ENCODE measurements around the gene SNAP25. TPM values are rescaled to one million over a fixed set of nuclear protein-coding genes. Genes with fewer than 3 reads are reported as not detected.

Gene SNAP25
- total and polyA plus RNA-seq, 10 of the 15 experiments (the other 5 are each of a cell fraction or from before 2014, with no cell fraction given) = not detected

DNA sequence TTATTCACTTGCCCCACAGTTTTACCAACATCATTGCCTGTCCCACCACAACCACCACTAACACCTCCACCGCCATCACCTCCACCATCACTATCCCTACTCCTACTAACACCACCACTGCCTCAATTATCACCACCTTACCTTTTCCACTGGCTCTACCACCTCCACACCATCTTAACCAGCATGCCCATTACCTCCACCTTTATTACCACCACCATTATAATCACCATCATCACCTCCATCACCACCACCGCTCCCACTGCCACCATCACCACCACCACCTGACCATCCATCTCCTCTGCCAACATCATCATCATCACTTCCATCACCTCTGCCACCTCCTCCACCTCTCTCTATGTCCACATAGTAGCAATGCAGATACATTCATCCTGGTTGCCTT lies 90.0 kb downstream of the SNAP25 start:
- in situ Hi-C loops (cut with MboI) = no loop called here
- POLR2A ChIA-PET = no interaction called here
- Histone ChIP-seq H3K79me2 (ENCODE audit: control insufficient read depth, insufficient read depth, low read length) (no peaks in the 10 kb centered on the region), H3K9me3 (replicated peaks; ENCODE audit: control insufficient read depth, insufficient read depth, low read length) (no peaks in the 10 kb centered on the region), H3K36me3 (ENCODE audit: control insufficient read depth in 2 of 2, insufficient read depth in 2 of 2, low read length in 1 of 2) (no peaks in the 10 kb centered on the region), H3K9ac (ENCODE audit: control insufficient read depth, insufficient read depth, low read length) (no peak overlapping the region), H3K4me1 (ENCODE audit: control insufficient read depth, insufficient read depth, low read length) (no peaks in the 10 kb centered on the region), H2AFZ (ENCODE audit: control insufficient read depth, low read depth, low read length) (no peak overlapping the region), H4K20me1 (ENCODE audit: control insufficient read depth, insufficient read depth) (no peaks in the 10 kb centered on the region), H3K4me2 (ENCODE audit: control insufficient read depth, insufficient read depth) (no peak overlapping the region), H3K27me3 (replicated peaks in 1 of 2; ENCODE audit: control insufficient read depth in 2 of 2, insufficient read depth in 2 of 2, low read length in 1 of 2) (peaks cover 0 to 3% of the 10 kb centered on the region in 2 experiments; a peak in 2 of 4 replicates), H3K4me3 (no peak overlapping the region), H3K27ac (ENCODE audit: control insufficient read depth, insufficient read depth) (no peak overlapping the region)
- no TSS peak for BruUV-seq (replicated peaks)
- DNase-seq (ENCODE audit: low read depth, low spot score) (no peak), ATAC-seq (no peak), FAIRE-seq (no peak)
- intact Hi-C loops (cut with micrococcal nuclease; ENCODE audit: unreplicated experiment) = no loop called here
- CTCF ChIA-PET = no interaction called here
- RAD21 ChIA-PET (ENCODE audit: unreplicated experiment) = no interaction called here
- 6% methylated on average over 2 of the region's 2 CpGs for WGBS (ENCODE audit: insufficient coverage, insufficient replicate concordance, low lambda C conversion rate, missing lambda C conversion rate)
- TF ChIP-seq, protein P1, sequence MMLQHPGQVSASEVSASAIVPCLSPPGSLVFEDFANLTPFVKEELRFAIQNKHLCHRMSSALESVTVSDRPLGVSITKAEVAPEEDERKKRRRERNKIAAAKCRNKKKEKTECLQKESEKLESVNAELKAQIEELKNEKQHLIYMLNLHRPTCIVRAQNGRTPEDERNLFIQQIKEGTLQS (IDR thresholded peaks at IDR 0.05; ENCODE audit: borderline replicate concordance, extremely low read depth, low read depth, low read length) = no peak
- TF ChIP-seq FOXK2 (IDR thresholded peaks at IDR 0.05) = peak; percentile 26; the same call in 1 of the 2 replicates
- SMC1A ChIA-PET (ENCODE audit: uncharacterized antibody, unreplicated experiment) = no interaction called here

DNA sequence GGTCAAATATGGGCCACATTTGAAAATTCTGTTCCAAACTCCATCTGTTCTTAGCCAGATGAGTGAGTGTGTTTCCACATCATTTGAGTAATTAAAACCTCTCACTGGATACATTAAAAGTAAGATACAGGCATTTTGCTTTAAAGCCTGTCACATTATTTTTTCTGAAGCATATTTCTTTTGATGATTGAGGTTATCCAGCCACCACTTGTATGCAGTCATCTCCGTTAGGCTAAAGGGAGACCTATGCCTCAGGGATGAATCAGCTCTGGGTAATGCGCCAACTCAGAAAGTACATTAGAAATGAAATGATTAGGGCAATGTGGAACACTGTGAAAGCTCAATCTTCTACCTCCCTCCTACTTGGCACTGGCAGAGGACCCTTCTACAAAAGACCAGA lies 90.7 kb downstream of the SNAP25 start:
- no peaks in the 10 kb centered on the region for H3K4me1 ChIP-seq (ENCODE audit: control insufficient read depth, insufficient read depth, low read length)
- H3K79me2 ChIP-seq (ENCODE audit: control insufficient read depth, insufficient read depth, low read length) = no peaks in the 10 kb centered on the region
- no TSS peak for BruUV-seq (replicated peaks)
- RAD21 ChIA-PET (ENCODE audit: unreplicated experiment) = no interaction called here
- SMC1A ChIA-PET (ENCODE audit: uncharacterized antibody, unreplicated experiment) = no interaction called here
- WGBS (ENCODE audit: insufficient coverage, insufficient replicate concordance, low lambda C conversion rate, missing lambda C conversion rate) = 39% methylated on average over 2 of the region's 2 CpGs
- ATAC-seq (no peak), FAIRE-seq (no peak), DNase-seq (ENCODE audit: low read depth, low spot score) (no peak)
- H3K27me3 ChIP-seq (replicated peaks in 1 of 2; ENCODE audit: control insufficient read depth in 2 of 2, insufficient read depth in 2 of 2, low read length in 1 of 2) = peaks cover 0 to 3% of the 10 kb centered on the region in 2 experiments; a peak in 2 of 4 replicates
- H3K4me2 ChIP-seq (ENCODE audit: control insufficient read depth, insufficient read depth) = no peak overlapping the region
- H3K36me3 ChIP-seq (ENCODE audit: control insufficient read depth in 2 of 2, insufficient read depth in 2 of 2, low read length in 1 of 2) = no peaks in the 10 kb centered on the region
- no peaks in the 10 kb centered on the region for H4K20me1 ChIP-seq (ENCODE audit: control insufficient read depth, insufficient read depth)
- POLR2A ChIA-PET = no interaction called here
- no peak overlapping the region for H3K9ac ChIP-seq (ENCODE audit: control insufficient read depth, insufficient read depth, low read length)
- no peak overlapping the region for H2AFZ ChIP-seq (ENCODE audit: control insufficient read depth, low read depth, low read length)
- CTCF ChIA-PET = interaction anchor here (1.1 kb wide), 1 partner anchor 12 kb away, joined by 3 read pairs; no protein-coding TSS in a partner anchor
- H3K4me3 ChIP-seq = no peak overlapping the region
- in situ Hi-C loops (cut with MboI) = no loop called here
- H3K27ac ChIP-seq (ENCODE audit: control insufficient read depth, insufficient read depth) = no peak overlapping the region
- intact Hi-C loops (cut with micrococcal nuclease; ENCODE audit: unreplicated experiment) = no loop called here
- H3K9me3 ChIP-seq (replicated peaks; ENCODE audit: control insufficient read depth, insufficient read depth, low read length) = no peaks in the 10 kb centered on the region
- TF ChIP-seq TCF3 (IDR thresholded peaks at IDR 0.05; ENCODE audit: borderline replicate concordance, insufficient read depth, low read depth, low read length) (no peak), MEF2A (IDR thresholded peaks at IDR 0.05; ENCODE audit: insufficient read depth, low read depth, low read length) (no peak), RB1 (IDR thresholded peaks at IDR 0.05; ENCODE audit: borderline replicate concordance) (no peak), RAD51 (IDR thresholded peaks at IDR 0.05) (no peak), KLF5 (IDR thresholded peaks at IDR 0.05; ENCODE audit: partially characterized antibody) (no peak), HDAC6 (IDR thresholded peaks at IDR 0.05; ENCODE audit: unreplicated experiment) (no peak), TCF12 (IDR thresholded peaks at IDR 0.05; ENCODE audit: low read depth, low read length) (no peak)
- TF ChIP-seq, protein P2, sequence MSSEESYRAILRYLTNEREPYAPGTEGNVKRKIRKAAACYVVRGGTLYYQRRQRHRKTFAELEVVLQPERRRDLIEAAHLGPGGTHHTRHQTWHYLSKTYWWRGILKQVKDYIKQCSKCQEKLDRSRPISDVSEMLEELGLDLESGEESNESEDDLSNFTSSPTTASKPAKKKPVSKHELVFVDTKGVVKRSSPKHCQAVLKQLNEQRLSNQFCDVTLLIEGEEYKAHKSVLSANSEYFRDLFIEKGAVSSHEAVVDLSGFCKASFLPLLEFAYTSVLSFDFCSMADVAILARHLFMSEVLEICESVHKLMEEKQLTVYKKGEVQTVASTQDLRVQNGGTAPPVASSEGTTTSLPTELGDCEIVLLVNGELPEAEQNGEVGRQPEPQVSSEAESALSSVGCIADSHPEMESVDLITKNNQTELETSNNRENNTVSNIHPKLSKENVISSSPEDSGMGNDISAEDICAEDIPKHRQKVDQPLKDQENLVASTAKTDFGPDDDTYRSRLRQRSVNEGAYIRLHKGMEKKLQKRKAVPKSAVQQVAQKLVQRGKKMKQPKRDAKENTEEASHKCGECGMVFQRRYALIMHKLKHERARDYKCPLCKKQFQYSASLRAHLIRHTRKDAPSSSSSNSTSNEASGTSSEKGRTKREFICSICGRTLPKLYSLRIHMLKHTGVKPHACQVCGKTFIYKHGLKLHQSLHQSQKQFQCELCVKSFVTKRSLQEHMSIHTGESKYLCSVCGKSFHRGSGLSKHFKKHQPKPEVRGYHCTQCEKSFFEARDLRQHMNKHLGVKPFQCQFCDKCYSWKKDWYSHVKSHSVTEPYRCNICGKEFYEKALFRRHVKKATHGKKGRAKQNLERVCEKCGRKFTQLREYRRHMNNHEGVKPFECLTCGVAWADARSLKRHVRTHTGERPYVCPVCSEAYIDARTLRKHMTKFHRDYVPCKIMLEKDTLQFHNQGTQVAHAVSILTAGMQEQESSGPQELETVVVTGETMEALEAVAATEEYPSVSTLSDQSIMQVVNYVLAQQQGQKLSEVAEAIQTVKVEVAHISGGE (CRISPR knock-in tag; IDR thresholded peaks at IDR 0.05) = no peak
- TF ChIP-seq, protein P3, sequence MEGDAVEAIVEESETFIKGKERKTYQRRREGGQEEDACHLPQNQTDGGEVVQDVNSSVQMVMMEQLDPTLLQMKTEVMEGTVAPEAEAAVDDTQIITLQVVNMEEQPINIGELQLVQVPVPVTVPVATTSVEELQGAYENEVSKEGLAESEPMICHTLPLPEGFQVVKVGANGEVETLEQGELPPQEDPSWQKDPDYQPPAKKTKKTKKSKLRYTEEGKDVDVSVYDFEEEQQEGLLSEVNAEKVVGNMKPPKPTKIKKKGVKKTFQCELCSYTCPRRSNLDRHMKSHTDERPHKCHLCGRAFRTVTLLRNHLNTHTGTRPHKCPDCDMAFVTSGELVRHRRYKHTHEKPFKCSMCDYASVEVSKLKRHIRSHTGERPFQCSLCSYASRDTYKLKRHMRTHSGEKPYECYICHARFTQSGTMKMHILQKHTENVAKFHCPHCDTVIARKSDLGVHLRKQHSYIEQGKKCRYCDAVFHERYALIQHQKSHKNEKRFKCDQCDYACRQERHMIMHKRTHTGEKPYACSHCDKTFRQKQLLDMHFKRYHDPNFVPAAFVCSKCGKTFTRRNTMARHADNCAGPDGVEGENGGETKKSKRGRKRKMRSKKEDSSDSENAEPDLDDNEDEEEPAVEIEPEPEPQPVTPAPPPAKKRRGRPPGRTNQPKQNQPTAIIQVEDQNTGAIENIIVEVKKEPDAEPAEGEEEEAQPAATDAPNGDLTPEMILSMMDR (IDR thresholded peaks at IDR 0.05 in 2 of 3, conservative IDR thresholded peaks at IDR 0.05 in 1 of 3; ENCODE audit: control insufficient read depth in 2 of 3, extremely low read depth in 1 of 3, insufficient read depth in 1 of 3, low read depth in 3 of 3, low read length in 3 of 3) = no peak
